Neural progenitor cell (in vitro differentiated cells): ENCODE data around the gene TMX2. TPM values are rescaled to one million over a fixed set of nuclear protein-coding genes. Genes with fewer than 3 reads are reported as not detected.
A peak's percentile ranks its signal among the peaks of the same experiment; 100 is the strongest.

Experiments used
- DNase-seq: peaks from one replicate; pipeline ENCODE4 v3.0.0-alpha.2; 2016; ENCODE audit warnings: low spot score
- H2AFZ ChIP-seq: fragments of 200-600 bp; sonication (generic); replicated peaks from 2 replicates; pipeline ENCODE4 v1.6.1; 2016; ENCODE audit warnings: antibody characterized with exemption
- H3F3A ChIP-seq: fragments of 200-600 bp; sonication (generic); 2 replicates; pipeline ENCODE4 v1.6.1; 2016; ENCODE audit warnings: antibody characterized with exemption, low read depth
- H3K27ac ChIP-seq: fragments of 200-600 bp; sonication (generic); 2 replicates; pipeline ENCODE4 v1.5.1; 2016; ENCODE audit warnings: mild to moderate bottlenecking
- H3K27me3 ChIP-seq: fragments of 200-600 bp; sonication (generic); 2 replicates; pipeline ENCODE4 v1.6.1; 2016; ENCODE audit warnings: mild to moderate bottlenecking, moderate library complexity
- H3K36me3 ChIP-seq: fragments of 200-600 bp; sonication (generic); 2 replicates; pipeline ENCODE4 v1.5.1; 2016
- H3K4me1 ChIP-seq: fragments of 200-600 bp; sonication (generic); 2 replicates; pipeline ENCODE4 v1.6.1; 2016; ENCODE audit warnings: mixed run types
- H3K4me2 ChIP-seq: fragments of 200-600 bp; sonication (generic); 2 replicates; pipeline ENCODE4 v1.6.1; 2016
- H3K4me3 ChIP-seq: fragments of 200-600 bp; sonication (generic); 2 replicates; pipeline ENCODE4 v1.5.1; 2016
- H3K79me2 ChIP-seq: fragments of 200-600 bp; sonication (generic); 2 replicates; pipeline ENCODE4 v1.6.1; 2016; ENCODE audit warnings: low read depth
- H3K9ac ChIP-seq: fragments of 200-600 bp; sonication (generic); 2 replicates; pipeline ENCODE4 v1.6.1; 2016
- H3K9me3 ChIP-seq: fragments of 200-600 bp; sonication (generic); 2 replicates; pipeline ENCODE4 v1.5.1; 2016; ENCODE audit warnings: low read depth
- H4K20me1 ChIP-seq: fragments of 200-600 bp; sonication (generic); 2 replicates; pipeline ENCODE4 v1.6.1; 2016; ENCODE audit warnings: low read depth
- H3K27ac Mint-ChIP-seq: 3 replicates; pipeline ENCODE4 v1.8.0; 2021; ENCODE audit warnings: mixed read lengths
- H3K27me3 Mint-ChIP-seq: 2 replicates; pipeline ENCODE4 v1.8.0; 2022; ENCODE audit warnings: low read depth, mild to moderate bottlenecking, inconsistent platforms, moderate library complexity, mixed read lengths; ENCODE audit not compliant: insufficient read depth
- H3K36me3 Mint-ChIP-seq: 3 replicates; pipeline ENCODE4 v1.8.0; 2021; ENCODE audit warnings: mixed read lengths
- H3K4me1 Mint-ChIP-seq: 3 replicates; pipeline ENCODE4 v1.8.0; 2021; ENCODE audit warnings: mixed read lengths
- H3K4me3 Mint-ChIP-seq: 3 replicates; pipeline ENCODE4 v1.8.0; 2021; ENCODE audit warnings: mild to moderate bottlenecking, moderate library complexity, mixed read lengths
- H3K9me3 Mint-ChIP-seq: 3 replicates; pipeline ENCODE4 v1.8.0; 2020; ENCODE audit warnings: mixed read lengths
- EZH2 ChIP-seq: fragments of 200-600 bp; sonication (generic); IDR thresholded peaks from 2 replicates; pipeline ENCODE4 v1.6.1; 2017; ENCODE audit warnings: antibody characterized with exemption, mild to moderate bottlenecking, moderate library complexity
- EZH2phosphoT487 ChIP-seq: fragments of 200-600 bp; sonication (generic); IDR thresholded peaks from 2 replicates; pipeline ENCODE4 v1.6.1; 2017; ENCODE audit warnings: antibody characterized with exemption
- total RNA-seq: library from RNA; depleted of rRNA; stranded (reverse); fragments of >200 nt; gene quantifications from 2 replicates; pipeline ENCODE4 v1.2.3, GENCODE V29; 2015; ENCODE audit warnings: low replicate concordance
- TF ChIP-seq, protein P1 (sequence below): fragments of 200-600 bp; sonication (generic); IDR thresholded peaks from 2 replicates; pipeline ENCODE4 v1.5.1; 2017; ENCODE audit warnings: antibody characterized with exemption, mild to moderate bottlenecking

Gene TMX2
- total RNA-seq, 1 donor from 2014 or later = 66.5 TPM

DNA sequence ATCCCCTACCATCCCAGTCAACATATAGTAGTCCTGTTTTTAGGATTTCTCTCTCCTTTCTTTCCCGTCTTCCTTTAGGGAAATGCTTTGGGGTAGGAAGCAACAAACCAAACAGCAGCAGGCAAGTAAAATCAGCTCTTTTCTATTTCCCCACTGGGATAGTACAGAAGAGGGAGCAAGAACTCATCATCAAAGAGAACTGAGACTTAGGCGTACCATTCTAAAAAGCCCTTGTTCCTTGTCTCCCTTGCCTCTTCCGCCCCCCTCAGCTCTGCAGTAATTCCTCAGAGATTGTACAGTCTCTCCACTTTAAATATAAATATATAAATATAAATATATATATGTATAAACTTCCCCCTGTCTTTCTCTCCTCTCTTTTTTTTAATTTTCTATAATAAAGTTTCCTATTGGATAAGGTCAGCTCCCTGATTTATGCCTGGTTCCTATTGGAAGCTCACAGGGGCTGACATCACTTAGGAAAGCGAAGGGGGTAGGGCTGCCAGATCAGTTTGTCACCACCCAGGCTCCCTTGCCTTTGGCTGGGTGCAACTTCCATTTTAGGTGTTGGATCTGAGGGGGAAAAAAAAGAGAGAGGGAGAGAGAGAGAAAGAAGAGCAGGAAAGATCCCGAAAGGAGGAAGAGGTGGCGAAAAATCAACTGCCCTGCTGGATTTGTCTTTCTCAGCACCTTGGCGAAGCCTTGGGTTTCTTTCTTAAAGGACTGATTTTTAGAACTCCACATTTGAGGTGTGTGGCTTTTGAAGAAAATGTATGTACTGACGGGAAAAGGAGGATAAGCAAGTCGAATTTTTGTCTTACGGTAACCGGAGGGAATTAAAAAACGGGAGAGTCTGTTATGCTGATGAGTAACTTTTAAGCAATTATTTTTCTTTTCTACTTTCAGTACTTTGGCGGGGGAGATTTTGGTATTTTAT, 49.2 kb downstream of the TMX2 start, which contains the start of gene CTNND1:
Gene CTNND1, plus strand, starts transcription at position 502 of the 934 bp plus-strand sequence. CDS start 29,677 bp downstream, outside the sequence.
- peaks cover 2% of the 10 kb centered on the region for H3K36me3 Mint-ChIP-seq
- H2AFZ ChIP-seq = peak within 1 kb of the TSS; percentile 88
- H3K36me3 ChIP-seq = no peaks in the 10 kb centered on the region
- peak within 1 kb of the TSS; percentile 97 for H3K4me3 Mint-ChIP-seq
- H3F3A ChIP-seq = peaks cover 16% of the 10 kb centered on the region
- peak; percentile 93 for DNase-seq
- peaks cover 24% of the 10 kb centered on the region for H3K4me1 Mint-ChIP-seq
- no peaks in the 10 kb centered on the region for H3K27me3 Mint-ChIP-seq
- H3K9me3 ChIP-seq = no peaks in the 10 kb centered on the region
- peaks cover 49% of the 10 kb centered on the region for H3K79me2 ChIP-seq
- H3K4me3 ChIP-seq = peak within 1 kb of the TSS; percentile 90
- H3K9ac ChIP-seq = peak within 1 kb of the TSS; percentile 90
- peaks cover 40% of the 10 kb centered on the region for H4K20me1 ChIP-seq
- H3K4me2 ChIP-seq = peak within 1 kb of the TSS; percentile 100
- no peaks in the 10 kb centered on the region for H3K27me3 ChIP-seq
- H3K27ac Mint-ChIP-seq = peak within 1 kb of the TSS; percentile 100
- H3K4me1 ChIP-seq = peaks cover 22% of the 10 kb centered on the region
- no peaks in the 10 kb centered on the region for H3K9me3 Mint-ChIP-seq
- TF ChIP-seq EZH2 (no peak), EZH2phosphoT487 (no peak)
- TF ChIP-seq, protein P1, sequence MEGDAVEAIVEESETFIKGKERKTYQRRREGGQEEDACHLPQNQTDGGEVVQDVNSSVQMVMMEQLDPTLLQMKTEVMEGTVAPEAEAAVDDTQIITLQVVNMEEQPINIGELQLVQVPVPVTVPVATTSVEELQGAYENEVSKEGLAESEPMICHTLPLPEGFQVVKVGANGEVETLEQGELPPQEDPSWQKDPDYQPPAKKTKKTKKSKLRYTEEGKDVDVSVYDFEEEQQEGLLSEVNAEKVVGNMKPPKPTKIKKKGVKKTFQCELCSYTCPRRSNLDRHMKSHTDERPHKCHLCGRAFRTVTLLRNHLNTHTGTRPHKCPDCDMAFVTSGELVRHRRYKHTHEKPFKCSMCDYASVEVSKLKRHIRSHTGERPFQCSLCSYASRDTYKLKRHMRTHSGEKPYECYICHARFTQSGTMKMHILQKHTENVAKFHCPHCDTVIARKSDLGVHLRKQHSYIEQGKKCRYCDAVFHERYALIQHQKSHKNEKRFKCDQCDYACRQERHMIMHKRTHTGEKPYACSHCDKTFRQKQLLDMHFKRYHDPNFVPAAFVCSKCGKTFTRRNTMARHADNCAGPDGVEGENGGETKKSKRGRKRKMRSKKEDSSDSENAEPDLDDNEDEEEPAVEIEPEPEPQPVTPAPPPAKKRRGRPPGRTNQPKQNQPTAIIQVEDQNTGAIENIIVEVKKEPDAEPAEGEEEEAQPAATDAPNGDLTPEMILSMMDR = no peak
- H3K27ac ChIP-seq = peak within 1 kb of the TSS; percentile 96

DNA sequence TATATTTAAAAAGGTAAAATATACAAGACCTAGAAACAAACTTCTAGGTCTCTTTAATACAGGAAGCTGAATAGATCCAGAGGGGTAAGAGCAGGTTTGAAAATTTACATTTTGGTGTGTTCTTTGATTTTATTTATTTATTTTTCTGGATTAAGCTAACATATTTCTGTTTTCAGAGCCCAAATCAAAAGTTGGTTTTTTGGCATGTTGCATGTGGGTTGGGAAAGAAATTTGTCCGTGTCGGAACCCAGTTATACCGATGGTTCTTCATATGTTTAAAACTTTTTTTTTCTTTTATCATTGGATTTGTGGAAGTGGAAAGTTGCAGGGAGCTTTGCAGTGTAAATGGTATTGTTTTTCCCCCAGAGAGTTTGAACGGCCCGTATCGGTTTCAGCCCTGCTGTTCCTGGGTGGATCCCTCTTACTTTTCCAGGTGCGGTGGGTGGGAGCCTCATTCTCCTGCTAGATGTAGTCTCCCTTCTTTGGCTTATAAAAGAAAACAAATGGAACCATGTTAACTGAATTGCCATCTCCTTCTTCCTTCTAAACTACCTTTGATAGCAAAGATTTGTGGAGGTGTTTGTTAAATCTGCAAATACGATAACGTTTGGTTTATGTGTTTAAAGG, 50.0 kb downstream of the TMX2 start:
- peaks cover 47% of the 10 kb centered on the region for H4K20me1 ChIP-seq

DNA sequence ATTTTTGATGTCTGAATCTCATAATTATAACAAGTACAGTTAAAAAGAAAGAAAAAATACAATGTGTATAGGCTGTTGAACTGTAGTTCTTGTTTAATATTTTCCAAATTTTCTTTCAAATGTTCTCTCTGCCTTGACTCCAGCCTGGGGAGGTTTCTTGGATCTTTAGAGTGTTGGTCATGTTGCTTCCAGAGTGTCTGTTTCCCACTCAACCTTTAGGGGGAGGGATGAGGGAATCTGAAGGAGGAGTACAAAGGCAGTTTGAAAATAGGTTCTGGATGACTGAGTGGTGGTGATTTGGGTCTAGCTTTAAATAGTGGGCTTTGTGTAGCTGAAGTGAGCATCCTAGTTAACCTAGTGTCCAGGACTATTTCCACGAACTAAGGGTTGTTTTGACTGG, 51.2 kb downstream of the TMX2 start:
- Mint-ChIP-seq H3K27ac (peak overlapping the region; percentile 76), H3K4me1 (peaks cover 26% of the 10 kb centered on the region), H3K27me3 (no peaks in the 10 kb centered on the region), H3K4me3 (peak overlapping the region; percentile 97), H3K36me3 (peaks cover 14% of the 10 kb centered on the region), H3K9me3 (peaks cover 9% of the 10 kb centered on the region)
- Histone ChIP-seq H3K9me3 (no peaks in the 10 kb centered on the region), H3K36me3 (no peaks in the 10 kb centered on the region), H3K79me2 (peaks cover 69% of the 10 kb centered on the region), H2AFZ (no peak overlapping the region), H3K27me3 (no peaks in the 10 kb centered on the region), H3K4me2 (peak overlapping the region; percentile 100), H3K4me3 (peak overlapping the region; percentile 90), H4K20me1 (peaks cover 56% of the 10 kb centered on the region), H3K9ac (peak overlapping the region; percentile 90), H3K27ac (peak overlapping the region; percentile 96), H3K4me1 (peaks cover 23% of the 10 kb centered on the region), H3F3A (peaks cover 16% of the 10 kb centered on the region)
- TF ChIP-seq, protein P1 = peak; percentile 48
- TF ChIP-seq EZH2 = no peak
- TF ChIP-seq EZH2phosphoT487 = no peak
- peak; percentile 55 for DNase-seq

More for the DNA sequence above, 50.0 kb downstream of the TMX2 start:
- peaks cover 3% of the 10 kb centered on the region for H3K9me3 Mint-ChIP-seq
- peak overlapping the region; percentile 97 for H3K4me3 Mint-ChIP-seq
- Histone ChIP-seq H3K36me3 (no peaks in the 10 kb centered on the region), H3K27me3 (no peaks in the 10 kb centered on the region), H3K4me1 (peaks cover 23% of the 10 kb centered on the region), H2AFZ (no peak overlapping the region), H3K9me3 (no peaks in the 10 kb centered on the region), H3K9ac (peak overlapping the region; percentile 90), H3K27ac (peak overlapping the region; percentile 96), H3K4me2 (peak overlapping the region; percentile 100), H3K79me2 (peaks cover 57% of the 10 kb centered on the region), H3K4me3 (peak overlapping the region; percentile 90), H3F3A (peaks cover 16% of the 10 kb centered on the region)
- TF ChIP-seq EZH2 (no peak), EZH2phosphoT487 (no peak)
- TF ChIP-seq, protein P1 = no peak
- peak overlapping the region; percentile 100 for H3K27ac Mint-ChIP-seq
- H3K27me3 Mint-ChIP-seq = no peaks in the 10 kb centered on the region
- peak; percentile 35 for DNase-seq
- peaks cover 7% of the 10 kb centered on the region for H3K36me3 Mint-ChIP-seq
- H3K4me1 Mint-ChIP-seq = peaks cover 24% of the 10 kb centered on the region
